Progenitor cell of endocrine pancreas (in vitro differentiated cells): ENCODE data around the gene TBKBP1. TPM values are rescaled to one million over a fixed set of nuclear protein-coding genes. Genes with fewer than 3 reads are reported as not detected.

Source experiments
- DNase-seq: peaks from one replicate; pipeline ENCODE4 v3.0.0; 2021; ENCODE audit warnings: low spot score; ENCODE audit not compliant: unreplicated experiment
- H3K27ac Mint-ChIP-seq: 2 replicates; pipeline ENCODE4 v1.8.0; 2021; ENCODE audit warnings: mild to moderate bottlenecking, moderate library complexity, mixed read lengths
- H3K27me3 Mint-ChIP-seq: 2 replicates; pipeline ENCODE4 v1.8.0; 2021; ENCODE audit warnings: mixed read lengths
- H3K36me3 Mint-ChIP-seq: 2 replicates; pipeline ENCODE4 v1.8.0; 2022; ENCODE audit warnings: mixed read lengths; ENCODE audit not compliant: insufficient read depth
- H3K4me1 Mint-ChIP-seq: 2 replicates; pipeline ENCODE4 v1.8.0; 2021; ENCODE audit warnings: low read depth, mixed read lengths
- H3K4me3 Mint-ChIP-seq: 2 replicates; pipeline ENCODE4 v1.8.0; 2021; ENCODE audit warnings: low read depth, mild to moderate bottlenecking, moderate library complexity, mixed read lengths
- H3K9me3 Mint-ChIP-seq: 2 replicates; pipeline ENCODE4 v1.8.0; 2021; ENCODE audit warnings: low read depth, mixed read lengths
- CTCF ChIP-seq: fragments of 200-600 bp; sonication (generic); IDR thresholded peaks from one replicate; pipeline ENCODE4 v1.5.0; 2021; ENCODE audit warnings: antibody characterized with exemption, mild to moderate bottlenecking; ENCODE audit not compliant: unreplicated experiment
- total RNA-seq: library from RNA; stranded (reverse); gene quantifications from 2 replicates; pipeline ENCODE4 v1.2.1, GENCODE V29; 2021

Gene TBKBP1
- total RNA-seq, 1 donor from 2014 or later, result 21.7 TPM

DNA sequence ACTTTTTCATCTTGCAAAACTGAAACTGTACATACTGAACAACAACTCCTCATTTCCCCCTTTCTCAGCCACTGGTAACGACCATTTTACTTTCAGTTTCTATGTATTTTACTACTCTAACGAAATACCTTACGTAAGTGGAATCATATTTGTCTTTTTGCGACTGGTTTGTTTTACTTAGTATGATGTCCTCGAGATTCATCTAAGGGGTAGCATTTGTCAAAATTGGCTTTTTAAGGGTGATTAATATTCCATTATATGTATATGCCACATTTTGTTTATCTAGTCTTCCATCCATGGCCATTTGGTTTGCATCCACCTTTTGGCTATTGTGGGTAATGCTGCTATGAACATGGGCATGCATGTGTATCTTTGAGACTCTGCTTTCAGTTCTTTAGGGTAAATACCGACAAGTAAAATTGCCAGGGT is 33.9 kb upstream of the TBKBP1 start:
- H3K4me1 Mint-ChIP-seq, result peaks cover 5% of the 10 kb centered on the region
- no peaks in the 10 kb centered on the region for H3K9me3 Mint-ChIP-seq
- peaks cover 26% of the 10 kb centered on the region for H3K36me3 Mint-ChIP-seq
- TF ChIP-seq CTCF, result no peak
- H3K27me3 Mint-ChIP-seq, result no peaks in the 10 kb centered on the region
- no peak overlapping the region for H3K4me3 Mint-ChIP-seq
- no peak for DNase-seq
- H3K27ac Mint-ChIP-seq, result no peak overlapping the region

DNA sequence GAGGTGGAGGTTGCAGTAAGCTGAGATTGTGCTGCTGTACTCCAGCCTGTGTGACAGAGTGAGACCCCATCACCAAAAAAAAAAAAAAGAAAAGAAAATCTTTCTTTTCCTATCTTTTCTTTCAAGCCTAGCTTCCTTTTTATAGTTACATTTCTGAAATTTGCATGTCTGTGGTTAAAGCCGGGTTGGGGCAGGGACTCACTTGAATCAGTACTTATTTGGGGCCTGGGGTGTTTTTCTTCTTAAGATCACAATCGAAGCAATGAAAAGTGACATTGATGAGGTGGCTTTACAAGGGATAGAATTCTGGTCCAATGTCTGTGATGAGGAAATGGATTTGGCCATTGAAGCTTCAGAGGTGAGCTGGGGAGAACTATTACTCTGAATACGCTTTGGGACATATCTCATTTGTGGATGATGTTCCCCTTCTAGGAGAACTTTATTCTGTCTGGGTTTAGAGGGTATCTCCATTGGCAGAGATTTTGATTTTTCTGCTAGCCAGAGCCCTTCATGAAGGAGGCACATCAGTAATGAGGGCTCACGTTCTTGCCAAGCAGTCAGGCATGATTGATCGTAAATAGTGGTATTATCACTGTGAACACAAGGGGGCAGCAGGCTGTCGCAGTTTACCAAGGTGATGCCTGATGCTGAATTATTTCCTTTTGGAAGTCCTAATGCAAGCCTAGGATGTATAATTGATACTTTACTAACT is 29.9 kb upstream of the TBKBP1 start:
- peak overlapping the region; percentile 68 for H3K27ac Mint-ChIP-seq

GRCh38 chr17:47664624-47664941 is 29.4 kb upstream of the TBKBP1 start:
- no peaks in the 10 kb centered on the region for H3K27me3 Mint-ChIP-seq
- peak overlapping the region; percentile 42 for H3K27ac Mint-ChIP-seq
- no peak for DNase-seq
- H3K4me1 Mint-ChIP-seq, result no peaks in the 10 kb centered on the region
- no peak for TF ChIP-seq CTCF
- H3K4me3 Mint-ChIP-seq, result no peak overlapping the region
- no peaks in the 10 kb centered on the region for H3K9me3 Mint-ChIP-seq
- H3K36me3 Mint-ChIP-seq, result peaks cover 24% of the 10 kb centered on the region

More for the DNA sequence above, 29.9 kb upstream of the TBKBP1 start:
- no peaks in the 10 kb centered on the region for H3K4me1 Mint-ChIP-seq
- H3K36me3 Mint-ChIP-seq, result peaks cover 21% of the 10 kb centered on the region
- peak; percentile 29 for DNase-seq
- H3K9me3 Mint-ChIP-seq, result no peaks in the 10 kb centered on the region
- no peaks in the 10 kb centered on the region for H3K27me3 Mint-ChIP-seq
- peak; percentile 80 for TF ChIP-seq CTCF
- no peak overlapping the region for H3K4me3 Mint-ChIP-seq

DNA sequence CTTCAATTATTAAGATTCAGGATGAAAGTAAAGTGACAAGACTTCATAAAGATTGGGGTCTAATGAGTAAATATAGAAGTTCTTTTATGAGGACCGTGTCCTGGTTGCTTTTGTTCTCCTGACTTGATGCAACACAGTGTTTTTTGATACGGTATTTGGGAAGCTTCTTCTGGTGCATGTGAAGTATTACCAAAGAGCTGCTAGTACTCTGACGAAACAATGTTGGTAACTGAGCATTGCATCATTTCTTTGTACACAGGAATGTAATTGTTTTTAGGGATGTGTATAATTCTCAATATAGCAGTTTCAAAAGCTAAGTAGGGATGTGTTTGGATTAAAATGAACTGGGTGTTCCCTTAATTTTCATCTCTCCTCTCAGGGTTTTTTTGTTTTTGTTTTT is 28.3 kb upstream of the TBKBP1 start:
- Mint-ChIP-seq H3K27me3 (no peaks in the 10 kb centered on the region), H3K4me3 (no peak overlapping the region), H3K4me1 (no peaks in the 10 kb centered on the region), H3K36me3 (peaks cover 27% of the 10 kb centered on the region), H3K9me3 (no peaks in the 10 kb centered on the region), H3K27ac (no peak overlapping the region)
- DNase-seq, result no peak
- no peak for TF ChIP-seq CTCF

- no peak for TF ChIP-seq CTCF
- Mint-ChIP-seq H3K27me3 (no peaks in the 10 kb centered on the region), H3K4me1 (no peaks in the 10 kb centered on the region), H3K27ac (no peak overlapping the region), H3K4me3 (no peak overlapping the region), H3K9me3 (no peaks in the 10 kb centered on the region), H3K36me3 (peaks cover 39% of the 10 kb centered on the region)
- DNase-seq, result no peak
Measured at GRCh38 chr17:47669081-47669480, 24.9 kb upstream of the TBKBP1 start.
